Testis (tissue), 2 donors: ENCODE results near the gene ZNF593OS.

Experiments
- POLR2A ChIP-seq: fragments of 450-650 bp; IDR thresholded peaks from one replicate; pipeline ENCODE4 v1.6.1; 2017; ENCODE audit warnings: antibody characterized with exemption, mild to moderate bottlenecking, moderate library complexity
- TF ChIP-seq, protein P1 (sequence below), 3 experiments: fragments of 450-650 bp in 2 of 3; fragments of 200-600 bp in 1 of 3; sonication (generic) in 1 of 3; IDR thresholded peaks; one replicate each; pipeline ENCODE4 v1.5.1; 2016 to 2019; ENCODE audit warnings: antibody characterized with exemption in 3 of 3, mild to moderate bottlenecking in 2 of 3, moderate library complexity in 1 of 3

GRCh38 chr1:26161415-26162219 is 10.0 kb downstream of the ZNF593OS start:
- TF ChIP-seq, protein P1, sequence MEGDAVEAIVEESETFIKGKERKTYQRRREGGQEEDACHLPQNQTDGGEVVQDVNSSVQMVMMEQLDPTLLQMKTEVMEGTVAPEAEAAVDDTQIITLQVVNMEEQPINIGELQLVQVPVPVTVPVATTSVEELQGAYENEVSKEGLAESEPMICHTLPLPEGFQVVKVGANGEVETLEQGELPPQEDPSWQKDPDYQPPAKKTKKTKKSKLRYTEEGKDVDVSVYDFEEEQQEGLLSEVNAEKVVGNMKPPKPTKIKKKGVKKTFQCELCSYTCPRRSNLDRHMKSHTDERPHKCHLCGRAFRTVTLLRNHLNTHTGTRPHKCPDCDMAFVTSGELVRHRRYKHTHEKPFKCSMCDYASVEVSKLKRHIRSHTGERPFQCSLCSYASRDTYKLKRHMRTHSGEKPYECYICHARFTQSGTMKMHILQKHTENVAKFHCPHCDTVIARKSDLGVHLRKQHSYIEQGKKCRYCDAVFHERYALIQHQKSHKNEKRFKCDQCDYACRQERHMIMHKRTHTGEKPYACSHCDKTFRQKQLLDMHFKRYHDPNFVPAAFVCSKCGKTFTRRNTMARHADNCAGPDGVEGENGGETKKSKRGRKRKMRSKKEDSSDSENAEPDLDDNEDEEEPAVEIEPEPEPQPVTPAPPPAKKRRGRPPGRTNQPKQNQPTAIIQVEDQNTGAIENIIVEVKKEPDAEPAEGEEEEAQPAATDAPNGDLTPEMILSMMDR (IDR thresholded peaks at IDR 0.05) = no peak
- no peak for TF ChIP-seq POLR2A
